Calu3 (cell line): ENCODE results near the gene NWD2. TPM values are rescaled to one million over a fixed set of nuclear protein-coding genes. Genes with fewer than 3 reads are reported as not detected.

Experiments
- BruUV-seq: library from RNA; stranded (reverse); fragments of 400-500 nt; replicated peaks from 2 replicates; lab custom pipeline; 2021; lab: Mats Ljungman, UMichigan
- CTCF ChIA-PET: fragments of 300-600 bp; sonication (Branson Sonifier 250); formaldehyde crosslinking; loops from one replicate; lab custom pipeline; 2022; ENCODE audit warnings: antibody characterized with exemption; lab: Charles Lee
- DNase-seq: peaks from one replicate; pipeline ENCODE4 v3.0.0; 2022
- H3K27ac Mint-ChIP-seq: one replicate; pipeline ENCODE4 v1.8.0; 2022; ENCODE audit warnings: mixed read lengths; ENCODE audit not compliant: unreplicated experiment
- H3K27me3 Mint-ChIP-seq: one replicate; pipeline ENCODE4 v1.8.0; 2022; ENCODE audit warnings: mixed read lengths; ENCODE audit not compliant: unreplicated experiment
- H3K36me3 Mint-ChIP-seq: one replicate; pipeline ENCODE4 v1.8.0; 2022; ENCODE audit warnings: mild to moderate bottlenecking, moderate library complexity, mixed read lengths; ENCODE audit not compliant: insufficient read depth, unreplicated experiment
- H3K4me1 Mint-ChIP-seq: one replicate; pipeline ENCODE4 v1.8.0; 2022; ENCODE audit warnings: mild to moderate bottlenecking, low read depth, mixed read lengths; ENCODE audit not compliant: unreplicated experiment
- H3K4me3 Mint-ChIP-seq: one replicate; pipeline ENCODE4 v1.8.0; 2022; ENCODE audit warnings: mild to moderate bottlenecking, low read depth, moderate library complexity, mixed read lengths; ENCODE audit not compliant: unreplicated experiment
- H3K9me3 Mint-ChIP-seq: one replicate; pipeline ENCODE4 v1.8.0; 2022; ENCODE audit warnings: low read depth, mixed read lengths; ENCODE audit not compliant: unreplicated experiment
- intact Hi-C: fragments of 100-400 bp; cut with micrococcal nuclease; formaldehyde crosslinking; loops from one replicate; pipeline ENCODE4 v1.10.0; 2022; ENCODE audit not compliant: unreplicated experiment
- total RNA-seq: library from RNA; stranded (reverse); gene quantifications from 2 replicates; pipeline ENCODE4 v1.2.3, GENCODE V29; 2022
- TF ChIP-seq, protein P1 (sequence below): fragments of 200-600 bp; IDR thresholded peaks from one replicate; pipeline ENCODE4 v1.8.0; 2022; ENCODE audit warnings: antibody characterized with exemption; ENCODE audit not compliant: unreplicated experiment

NWD2 gene
- total RNA-seq, 1 experiment from 2014 or later = 1.4 TPM

DNA sequence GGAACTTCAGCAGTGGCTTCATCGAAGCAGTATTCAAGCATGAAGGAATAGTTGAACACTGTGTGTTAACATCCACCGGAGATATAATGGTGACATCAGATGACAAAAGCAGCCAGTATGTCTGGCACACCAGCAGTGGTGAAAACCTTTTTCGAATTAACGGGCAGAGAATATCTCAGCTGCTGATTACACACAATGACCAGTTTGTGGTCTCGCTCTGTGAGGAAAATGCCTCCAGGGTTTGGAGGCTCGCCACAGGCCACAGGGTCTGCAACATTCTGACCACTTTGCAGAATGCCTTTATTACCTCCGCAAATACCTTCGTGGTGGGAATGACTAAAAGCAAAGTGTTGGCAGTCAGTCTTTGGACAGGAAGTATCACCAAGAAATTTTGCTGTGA lies 201.5 kb downstream of the NWD2 start:
- CTCF ChIA-PET = no interaction called here
- BruUV-seq = no TSS peak
- no peak for DNase-seq

DNA sequence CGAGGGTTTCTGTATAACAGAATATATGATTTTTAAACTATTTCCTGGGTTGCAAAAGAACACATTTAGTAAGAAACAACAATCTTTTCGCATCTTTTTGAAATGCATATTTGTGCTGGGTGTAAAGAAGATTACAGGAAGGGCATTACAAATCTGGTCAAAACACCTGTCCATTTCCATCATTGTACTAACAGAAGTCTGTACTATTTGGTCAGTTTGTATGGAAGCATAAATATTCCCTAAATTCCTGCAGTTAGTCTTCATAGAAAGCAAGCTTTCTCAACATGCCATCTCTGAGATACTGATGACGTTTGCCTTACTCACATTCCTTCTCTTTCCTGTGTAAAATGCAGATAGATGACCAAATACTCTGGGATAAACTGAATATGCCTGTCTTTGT lies 203.3 kb downstream of the NWD2 start:
- Mint-ChIP-seq H3K4me3 (no peak overlapping the region), H3K4me1 (no peaks in the 10 kb centered on the region), H3K36me3 (peaks cover under 1% of the 10 kb centered on the region), H3K27ac (no peak overlapping the region), H3K27me3 (no peaks in the 10 kb centered on the region), H3K9me3 (no peaks in the 10 kb centered on the region)
- CTCF ChIA-PET = no interaction called here
- TF ChIP-seq, protein P1, sequence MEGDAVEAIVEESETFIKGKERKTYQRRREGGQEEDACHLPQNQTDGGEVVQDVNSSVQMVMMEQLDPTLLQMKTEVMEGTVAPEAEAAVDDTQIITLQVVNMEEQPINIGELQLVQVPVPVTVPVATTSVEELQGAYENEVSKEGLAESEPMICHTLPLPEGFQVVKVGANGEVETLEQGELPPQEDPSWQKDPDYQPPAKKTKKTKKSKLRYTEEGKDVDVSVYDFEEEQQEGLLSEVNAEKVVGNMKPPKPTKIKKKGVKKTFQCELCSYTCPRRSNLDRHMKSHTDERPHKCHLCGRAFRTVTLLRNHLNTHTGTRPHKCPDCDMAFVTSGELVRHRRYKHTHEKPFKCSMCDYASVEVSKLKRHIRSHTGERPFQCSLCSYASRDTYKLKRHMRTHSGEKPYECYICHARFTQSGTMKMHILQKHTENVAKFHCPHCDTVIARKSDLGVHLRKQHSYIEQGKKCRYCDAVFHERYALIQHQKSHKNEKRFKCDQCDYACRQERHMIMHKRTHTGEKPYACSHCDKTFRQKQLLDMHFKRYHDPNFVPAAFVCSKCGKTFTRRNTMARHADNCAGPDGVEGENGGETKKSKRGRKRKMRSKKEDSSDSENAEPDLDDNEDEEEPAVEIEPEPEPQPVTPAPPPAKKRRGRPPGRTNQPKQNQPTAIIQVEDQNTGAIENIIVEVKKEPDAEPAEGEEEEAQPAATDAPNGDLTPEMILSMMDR = no peak
- intact Hi-C loops = no loop called here
- no peak for DNase-seq
- BruUV-seq = no TSS peak

More for the DNA sequence above, 201.5 kb downstream of the NWD2 start:
- Mint-ChIP-seq H3K27ac (no peak overlapping the region), H3K36me3 (no peaks in the 10 kb centered on the region), H3K9me3 (no peaks in the 10 kb centered on the region), H3K4me3 (no peak overlapping the region), H3K4me1 (peaks cover 12% of the 10 kb centered on the region), H3K27me3 (no peaks in the 10 kb centered on the region)
- intact Hi-C loops = no loop called here
- TF ChIP-seq, protein P1 = no peak

DNA sequence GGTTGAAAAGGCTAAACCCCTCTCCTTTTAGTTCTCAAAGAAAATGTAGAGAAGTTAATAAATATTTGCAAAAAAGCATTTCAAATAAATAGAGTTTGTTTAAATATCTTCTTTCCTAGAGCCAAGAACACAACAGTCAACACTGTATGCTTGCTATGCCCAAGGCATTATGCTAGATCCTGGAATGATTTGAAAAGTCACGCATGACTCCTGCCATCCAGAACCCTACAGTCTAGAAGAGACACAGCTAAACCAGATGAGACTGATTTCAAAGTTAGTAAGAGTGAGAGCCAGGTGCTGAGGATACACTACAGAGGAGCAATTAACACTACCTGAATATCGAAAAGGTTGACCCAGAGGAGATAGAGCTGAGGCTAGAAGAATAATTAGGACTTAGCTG lies 205.8 kb downstream of the NWD2 start:
- TF ChIP-seq, protein P1 = no peak
- Mint-ChIP-seq H3K36me3 (peaks cover 25% of the 10 kb centered on the region), H3K27me3 (no peaks in the 10 kb centered on the region), H3K9me3 (no peaks in the 10 kb centered on the region), H3K4me1 (no peaks in the 10 kb centered on the region), H3K27ac (no peak overlapping the region), H3K4me3 (no peak overlapping the region)
- no TSS peak for BruUV-seq
- CTCF ChIA-PET = interaction anchor here (0.9 kb wide), 1 partner anchor 154 kb away, joined by 3 read pairs; no protein-coding TSS in a partner anchor
- no peak for DNase-seq
- intact Hi-C loops = loop anchor here (5.0 to 10.0 kb wide), 2 partner anchors 347 to 584 kb away; no protein-coding TSS in a partner anchor

DNA sequence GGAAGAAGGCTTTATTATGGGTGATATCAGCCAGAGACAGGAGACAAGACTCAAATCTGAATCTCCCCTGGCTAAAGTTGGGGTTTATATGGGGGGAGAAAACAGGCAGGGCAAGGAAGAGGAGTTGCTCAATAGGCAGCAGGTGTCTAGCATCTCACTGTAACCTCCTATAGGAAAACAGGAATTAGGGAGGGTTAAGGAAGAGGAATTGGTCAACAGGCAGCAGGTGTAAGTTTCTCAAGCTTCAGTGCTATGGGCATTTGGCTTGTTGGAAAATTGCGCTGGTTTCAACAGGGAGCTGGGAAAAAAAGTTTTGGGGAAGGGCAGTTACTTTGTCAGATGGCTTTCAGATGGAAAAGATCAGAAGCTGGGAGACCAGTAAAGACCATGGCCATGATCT lies 206.4 kb downstream of the NWD2 start:
- Mint-ChIP-seq H3K4me3 (no peak overlapping the region), H3K36me3 (peaks cover 31% of the 10 kb centered on the region), H3K27ac (no peak overlapping the region), H3K4me1 (no peaks in the 10 kb centered on the region), H3K9me3 (no peaks in the 10 kb centered on the region), H3K27me3 (no peaks in the 10 kb centered on the region)
- no peak for DNase-seq
- intact Hi-C loops = loop anchor here (5.0 to 10.0 kb wide), 2 partner anchors 346 to 584 kb away; no protein-coding TSS in a partner anchor
- CTCF ChIA-PET = interaction anchor here (0.9 kb wide), 1 partner anchor 154 kb away, joined by 3 read pairs; no protein-coding TSS in a partner anchor
- BruUV-seq = no TSS peak
- TF ChIP-seq, protein P1 = no peak
